ENCODE measurements around the gene PDE1C.

- no peak for TF ChIP-seq CTCF (IDR thresholded peaks at IDR 0.05)
- TF ChIP-seq POLR2A (IDR thresholded peaks at IDR 0.05) = no peak
Measured at GRCh38 chr7:31828520-31828919, 241.7 kb downstream of the PDE1C start.
